Thymus (tissue), 11 donors: ENCODE measurements around the gene TMED5. TPM values are rescaled to one million over a fixed set of nuclear protein-coding genes. Genes with fewer than 3 reads are reported as not detected.
A peak's percentile ranks its signal among the peaks of the same experiment; 100 is the strongest.

ENCODE experiments used
- DNase-seq, 9 donors: peaks; one replicate each; pipeline ENCODE4 v3.0.0-alpha.2; 2013; ENCODE audit warnings: low spot score in 9 of 9, low read depth in 6 of 9, missing footprints in 1 of 9
- H3K27ac ChIP-seq, 2 donors: one replicate each; pipeline ENCODE4 v1.5.1; 2013; ENCODE audit warnings: control low read depth in 1 of 2, low read depth in 1 of 2, low read length in 1 of 2, mild to moderate bottlenecking in 1 of 2, moderate library complexity in 1 of 2
- H3K27me3 ChIP-seq, 2 donors: one replicate each; pipeline ENCODE4 v1.5.1; 2013; ENCODE audit warnings: low read length in 1 of 2; ENCODE audit not compliant: control insufficient read depth in 2 of 2, insufficient read depth in 1 of 2
- H3K36me3 ChIP-seq, 2 donors: one replicate each; pipeline ENCODE4 v1.5.1; 2013; ENCODE audit warnings: low read length in 1 of 2, mild to moderate bottlenecking in 1 of 2, moderate library complexity in 1 of 2; ENCODE audit not compliant: control insufficient read depth in 2 of 2, insufficient read depth in 2 of 2
- H3K4me1 ChIP-seq, 2 donors: one replicate each; pipeline ENCODE4 v1.5.1; 2013; ENCODE audit warnings: low read length in 2 of 2; ENCODE audit not compliant: control insufficient read depth in 2 of 2, insufficient read depth in 2 of 2
- H3K4me3 ChIP-seq, 2 donors: one replicate each; pipeline ENCODE4 v1.5.1; 2013; ENCODE audit warnings: low read length in 2 of 2, control low read depth in 1 of 2, mild to moderate bottlenecking in 1 of 2
- H3K9me3 ChIP-seq, 2 donors: one replicate each; pipeline ENCODE4 v1.5.1; 2013; ENCODE audit warnings: low read length in 1 of 2, mild to moderate bottlenecking in 1 of 2; ENCODE audit not compliant: control insufficient read depth in 2 of 2, insufficient read depth in 1 of 2
- WGBS: extraction: QIAGEN DNeasy Blood & Tissue Kit; methylation state at CpG from one replicate; pipeline ENCODE4 v1.1.7; 2013; 5-methylcytosine and 5-hydroxymethylcytosine counted together
- polyA plus RNA-seq: library from polyadenylated mRNA; stranded (reverse); fragments of 200-250 nt; gene quantifications from one replicate; pipeline ENCODE4 v1.2.3, GENCODE V29; 2013
- total RNA-seq: library from RNA; stranded (reverse); fragments of 120-200 nt; gene quantifications from one replicate; pipeline ENCODE4 v1.2.4, GENCODE V29; 2013
- donor health status: healthy.

Gene TMED5
- total and polyA plus RNA-seq, 2 donors, result 26.9 to 27.5 TPM

GRCh38 chr1:93143136-93143535, 37.1 kb downstream of the TMED5 start:
- H3K4me3 ChIP-seq, result no peak overlapping the region
- no peaks in the 10 kb centered on the region for H3K4me1 ChIP-seq
- no peak overlapping the region for H3K27ac ChIP-seq
- 92% methylated on average over 1 of the region's 1 CpG for WGBS
- no peaks in the 10 kb centered on the region for H3K9me3 ChIP-seq
- DNase-seq, result peak in 1 of 9 donors; percentile 4
- H3K36me3 ChIP-seq, result peaks cover 2 to 31% of the 10 kb centered on the region in 2 donors
- H3K27me3 ChIP-seq, result no peaks in the 10 kb centered on the region

DNA sequence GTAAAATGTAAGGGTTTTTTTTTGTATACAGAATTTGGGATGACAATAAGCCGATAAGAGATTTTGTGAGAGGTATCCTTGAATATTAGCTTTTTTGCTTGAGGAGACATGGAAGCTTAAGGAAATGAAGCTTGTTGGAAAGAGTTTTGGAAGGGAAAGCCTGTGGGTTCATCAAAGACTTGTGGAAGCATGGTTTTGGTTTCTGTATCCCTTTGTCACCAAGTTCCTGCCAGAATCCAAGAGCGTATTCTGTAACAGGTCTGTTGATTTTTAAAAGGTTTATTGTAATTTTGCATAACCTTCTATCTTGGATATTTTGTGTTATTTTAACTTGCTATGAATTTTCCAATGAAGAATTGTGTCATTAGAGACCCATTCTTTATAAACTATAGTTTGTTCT, 38.1 kb downstream of the TMED5 start:
- H3K27me3 ChIP-seq, result no peaks in the 10 kb centered on the region
- H3K4me3 ChIP-seq, result no peak overlapping the region
- H3K27ac ChIP-seq, result no peak overlapping the region
- WGBS, result 95% methylated on average over 2 of the region's 2 CpGs
- H3K9me3 ChIP-seq, result no peaks in the 10 kb centered on the region
- no peaks in the 10 kb centered on the region for H3K4me1 ChIP-seq
- DNase-seq, result no peak
- peaks cover 0 to 34% of the 10 kb centered on the region in 2 donors for H3K36me3 ChIP-seq

GRCh38 chr1:93140106-93140505, 40.1 kb downstream of the TMED5 start:
- no peak for DNase-seq
- 98% methylated on average over 1 of the region's 1 CpG for WGBS
- Histone ChIP-seq H3K4me3 (no peak overlapping the region), H3K36me3 (peaks cover 5 to 52% of the 10 kb centered on the region in 2 donors), H3K27me3 (no peaks in the 10 kb centered on the region), H3K27ac (no peak overlapping the region), H3K4me1 (no peaks in the 10 kb centered on the region), H3K9me3 (no peaks in the 10 kb centered on the region)

- no peak for DNase-seq
- Histone ChIP-seq H3K36me3 (peaks cover 12 to 70% of the 10 kb centered on the region in 2 donors), H3K9me3 (no peaks in the 10 kb centered on the region), H3K27me3 (no peaks in the 10 kb centered on the region), H3K27ac (no peak overlapping the region), H3K4me3 (no peak overlapping the region), H3K4me1 (no peaks in the 10 kb centered on the region)
- WGBS, result 63% methylated on average over 3 of the region's 3 CpGs
Measured at GRCh38 chr1:93137604-93138292, 42.5 kb downstream of the TMED5 start.

GRCh38 chr1:93136445-93136844, 43.8 kb downstream of the TMED5 start:
- H3K36me3 ChIP-seq, result peaks cover 12 to 76% of the 10 kb centered on the region in 2 donors
- 98% methylated on average over 5 of the region's 5 CpGs for WGBS

DNA sequence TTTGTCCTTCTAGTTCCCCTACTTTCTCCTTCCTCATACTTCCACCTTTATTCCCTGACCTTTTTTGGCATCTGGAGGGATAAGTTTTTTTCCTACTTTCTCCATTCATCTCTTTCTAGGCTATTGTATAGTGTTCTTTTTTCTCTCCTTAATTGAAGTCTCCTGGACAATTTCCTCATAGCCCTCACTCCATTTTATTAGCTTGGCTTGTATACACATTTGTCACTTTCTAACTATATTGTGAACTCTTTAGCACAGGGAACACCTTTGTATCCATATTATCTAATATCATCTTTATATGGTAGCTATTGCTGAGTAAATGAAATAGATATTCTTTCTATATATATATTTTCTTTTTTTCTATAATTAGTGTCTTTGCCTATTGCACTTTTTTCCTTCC, 47.6 kb downstream of the TMED5 start:
- DNase-seq, result no peak
- Histone ChIP-seq H3K4me3 (no peak overlapping the region), H3K27me3 (no peaks in the 10 kb centered on the region), H3K27ac (no peak overlapping the region), H3K9me3 (no peaks in the 10 kb centered on the region), H3K36me3 (peaks cover 20 to 83% of the 10 kb centered on the region in 2 donors), H3K4me1 (no peaks in the 10 kb centered on the region)

More at GRCh38 chr1:93136445-93136844, 43.8 kb downstream of the TMED5 start:
- Histone ChIP-seq H3K9me3 (no peaks in the 10 kb centered on the region), H3K4me1 (no peaks in the 10 kb centered on the region), H3K4me3 (no peak overlapping the region), H3K27me3 (no peaks in the 10 kb centered on the region), H3K27ac (no peak overlapping the region)
- no peak for DNase-seq

DNA sequence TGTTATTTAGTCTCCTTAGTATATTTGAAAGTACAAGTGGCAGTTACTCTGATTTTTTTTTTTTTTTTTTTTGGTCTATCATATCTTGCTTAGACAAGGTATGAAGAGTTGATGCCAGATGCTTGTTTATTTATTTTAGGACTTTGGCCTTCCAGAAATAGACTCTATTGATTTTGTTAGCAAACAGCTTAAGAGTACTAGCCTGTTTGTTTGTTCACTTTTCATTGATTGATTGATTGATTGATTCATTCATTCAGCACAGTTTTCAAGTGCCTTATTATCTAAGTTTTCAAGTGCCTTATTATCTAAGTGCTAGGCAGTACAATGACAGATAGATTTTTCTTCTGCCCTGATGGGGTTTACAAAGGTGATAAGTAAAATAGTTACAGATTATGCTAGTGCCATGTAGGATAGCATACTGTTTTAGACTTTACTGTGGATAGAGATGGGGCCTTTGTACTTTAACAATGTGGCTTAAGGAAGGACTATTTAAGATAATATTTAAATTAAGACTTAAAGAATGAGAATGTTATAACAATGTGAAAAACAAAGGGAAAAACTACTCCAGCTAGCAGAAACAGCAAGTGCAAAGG, 50.6 kb downstream of the TMED5 start:
- H3K27me3 ChIP-seq, result no peaks in the 10 kb centered on the region
- H3K9me3 ChIP-seq, result no peaks in the 10 kb centered on the region
- no peak for DNase-seq
- H3K4me1 ChIP-seq, result no peaks in the 10 kb centered on the region
- no peak overlapping the region for H3K27ac ChIP-seq
- H3K36me3 ChIP-seq, result peaks cover 14 to 79% of the 10 kb centered on the region in 2 donors
- no peak overlapping the region for H3K4me3 ChIP-seq

GRCh38 chr1:93124556-93125355, 55.5 kb downstream of the TMED5 start:
- Histone ChIP-seq H3K4me3 (no peak overlapping the region), H3K4me1 (no peaks in the 10 kb centered on the region), H3K27ac (no peak overlapping the region), H3K27me3 (no peaks in the 10 kb centered on the region), H3K9me3 (no peaks in the 10 kb centered on the region), H3K36me3 (peaks cover 6 to 62% of the 10 kb centered on the region in 2 donors)
- 69% methylated on average over 4 of the region's 4 CpGs for WGBS
- no peak for DNase-seq

DNA sequence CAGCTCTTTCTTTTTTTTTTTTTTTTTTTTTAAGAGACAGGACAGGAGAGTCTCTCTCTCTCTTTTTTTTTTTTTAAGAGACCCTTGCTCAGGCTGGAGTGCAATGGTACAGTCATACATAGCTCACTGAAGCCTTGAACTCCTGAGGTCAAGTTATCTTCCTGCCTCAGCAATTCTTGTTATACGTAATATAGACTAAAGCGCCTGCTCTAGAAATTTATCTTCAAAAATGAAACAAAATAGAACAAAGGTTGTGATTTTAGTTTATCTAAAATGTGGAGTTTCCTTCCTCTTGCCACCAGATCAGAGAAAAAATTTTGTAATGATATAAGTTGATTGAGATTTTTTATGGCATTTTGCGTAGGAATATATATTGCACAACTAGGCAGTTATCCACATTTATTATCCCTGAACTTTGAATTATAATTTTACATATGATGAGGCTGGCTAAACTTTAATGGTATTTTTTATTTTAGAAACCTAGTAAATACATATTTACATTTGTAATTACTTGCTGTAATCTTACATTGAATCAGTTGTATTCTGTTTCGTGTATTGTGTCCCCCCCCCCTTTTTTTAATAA, 56.9 kb downstream of the TMED5 start:
- Histone ChIP-seq H3K36me3 (peaks cover 6 to 56% of the 10 kb centered on the region in 2 donors), H3K4me3 (no peak overlapping the region), H3K4me1 (no peaks in the 10 kb centered on the region), H3K9me3 (no peaks in the 10 kb centered on the region), H3K27me3 (no peaks in the 10 kb centered on the region), H3K27ac (no peak overlapping the region)
- no peak for DNase-seq
- WGBS, result 98% methylated on average over 4 of the region's 4 CpGs
